Measurements from ENCODE around the gene GRWD1.

The GRWD1 gene

GRCh38 chr19:48445606-48446481 is at the start of gene GRWD1:
GRWD1 (plus strand) TSS chr19:48445983; CDS start chr19:48446006, 23 bp downstream.
- peak; percentile 92 for DNase-seq

GRCh38 chr19:48396016-48396823 is 49.6 kb upstream of the GRWD1 start:
- DNase-seq, result no peak

GRCh38 chr19:48396824-48397176 is 49.0 kb upstream of the GRWD1 start:
- no peak for DNase-seq

- no peak for DNase-seq
Observed at GRCh38 chr19:48397263-48398101, 48.3 kb upstream of the GRWD1 start.

GRCh38 chr19:48398102-48398374 is 47.7 kb upstream of the GRWD1 start:
- no peak for DNase-seq

GRCh38 chr19:48398375-48399235 is 47.2 kb upstream of the GRWD1 start:
- DNase-seq, result peak; percentile 79

- peak; percentile 18 for DNase-seq
Observed at GRCh38 chr19:48400018-48400742, 45.6 kb upstream of the GRWD1 start.

GRCh38 chr19:48401287-48401686 is 44.5 kb upstream of the GRWD1 start:
- DNase-seq, result no peak

- peak; percentile 26 for DNase-seq
Observed at GRCh38 chr19:48403606-48404005, 42.2 kb upstream of the GRWD1 start.

GRCh38 chr19:48405010-48405659 is 40.6 kb upstream of the GRWD1 start:
- no peak for DNase-seq

- no peak for DNase-seq
Observed at GRCh38 chr19:48405850-48406249, 39.9 kb upstream of the GRWD1 start.

- DNase-seq, result no peak
Observed at GRCh38 chr19:48413879-48414587, 31.8 kb upstream of the GRWD1 start.

GRCh38 chr19:48415395-48415794 is 30.4 kb upstream of the GRWD1 start:
- peak; percentile 74 for DNase-seq

GRCh38 chr19:48415806-48416221 is 30.0 kb upstream of the GRWD1 start:
- DNase-seq, result no peak

- no peak for DNase-seq
Observed at GRCh38 chr19:48417421-48417820, 28.4 kb upstream of the GRWD1 start.

GRCh38 chr19:48418317-48419064 is 27.3 kb upstream of the GRWD1 start:
- no peak for DNase-seq

GRCh38 chr19:48419158-48419920 is 26.4 kb upstream of the GRWD1 start:
- DNase-seq, result peak; percentile 63

GRCh38 chr19:48421548-48421947 is 24.2 kb upstream of the GRWD1 start:
- DNase-seq, result no peak

GRCh38 chr19:48424694-48425219 is 21.0 kb upstream of the GRWD1 start:
- DNase-seq, result no peak
